ENCODE measurements around the gene ADARB2. TPM values are rescaled to one million over a fixed set of nuclear protein-coding genes. Genes with fewer than 3 reads are reported as not detected.

ADARB2 gene
- total and polyA plus RNA-seq, 2 donors (not counting 1 experiment from before 2014, with no cell fraction given): not detected

DNA sequence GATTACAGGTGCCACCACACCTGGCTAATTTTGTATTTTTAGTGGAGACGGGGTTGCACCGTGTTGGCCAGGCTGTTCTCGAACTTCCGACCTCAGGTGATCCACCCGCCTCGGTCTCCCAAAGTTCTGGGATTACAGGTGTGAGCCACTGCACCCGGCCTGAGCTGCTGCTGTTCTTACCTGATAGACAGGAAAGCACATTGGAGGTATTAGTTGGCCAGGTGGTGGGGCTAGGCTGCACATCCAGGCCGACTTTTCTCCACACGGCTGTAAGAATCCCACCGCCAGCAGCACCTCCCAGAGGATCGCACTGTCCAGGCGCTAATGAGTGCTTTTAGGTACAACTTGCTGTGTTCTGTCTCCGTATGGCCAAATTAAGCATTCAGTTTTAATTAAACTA, 568.6 kb downstream of the ADARB2 start:
- Histone ChIP-seq H3K4me3 (replicated peaks in 1 of 4; ENCODE audit: control extremely low read depth in 1 of 4, insufficient read depth in 1 of 4, low read depth in 3 of 4, low read length in 4 of 4) (no peak overlapping the region), H2AFZ (ENCODE audit: low read length) (no peak overlapping the region), H3K9me3 (ENCODE audit: control insufficient read depth, insufficient read depth, low read depth, low read length) (no peaks in the 10 kb centered on the region), H3K79me2 (ENCODE audit: control insufficient read depth, insufficient read depth, low read length) (no peaks in the 10 kb centered on the region), H3K27me3 (ENCODE audit: control insufficient read depth, insufficient read depth, low read length) (no peaks in the 10 kb centered on the region), H3K4me1 (ENCODE audit: control insufficient read depth, extremely low read depth, insufficient read depth, low read length) (no peaks in the 10 kb centered on the region), H3K9ac (ENCODE audit: insufficient read depth, low read length) (no peak overlapping the region), H3K27ac (ENCODE audit: insufficient read depth, low read length) (no peak overlapping the region), H4K20me1 (ENCODE audit: control insufficient read depth, extremely low read depth, insufficient read depth, low read length) (no peaks in the 10 kb centered on the region), H3K36me3 (ENCODE audit: control insufficient read depth, insufficient read depth, low read length) (no peaks in the 10 kb centered on the region), H3K4me2 (ENCODE audit: extremely low read depth, insufficient read depth, low read length) (no peak overlapping the region)
- TF ChIP-seq EZH2 (IDR thresholded peaks at IDR 0.05; ENCODE audit: low read length, missing control alignments): no peak
- no peak for DNase-seq (ENCODE audit: low read depth in 2 of 2)

DNA sequence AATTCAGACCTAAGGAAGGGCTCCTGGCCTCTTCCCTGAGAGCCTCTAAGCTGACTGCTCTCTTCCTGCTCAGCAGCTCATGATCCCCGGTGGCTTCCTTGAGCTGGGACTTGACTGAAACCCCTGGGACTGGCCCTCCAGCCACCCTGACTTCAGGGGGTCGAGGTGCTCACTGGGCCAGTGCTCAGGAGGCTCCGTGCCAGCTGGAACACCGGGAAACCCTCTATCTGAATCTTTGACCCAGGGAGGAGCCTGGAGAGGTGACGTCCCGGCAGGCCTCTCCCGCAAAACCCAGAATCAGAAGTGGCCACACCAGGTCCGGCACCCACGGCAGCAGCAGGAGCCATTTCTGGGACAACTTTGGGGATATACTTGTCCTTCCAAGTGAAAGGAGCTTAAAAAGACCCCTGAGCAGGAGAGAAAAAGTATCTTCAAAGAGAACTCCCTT, 570.5 kb downstream of the ADARB2 start:
- H3K4me1 ChIP-seq (ENCODE audit: control insufficient read depth, extremely low read depth, insufficient read depth, low read length): no peaks in the 10 kb centered on the region
- H3K4me3 ChIP-seq (replicated peaks in 1 of 4; ENCODE audit: control extremely low read depth in 1 of 4, insufficient read depth in 1 of 4, low read depth in 3 of 4, low read length in 4 of 4): no peak overlapping the region
- DNase-seq (ENCODE audit: low read depth in 2 of 2): no peak
- H2AFZ ChIP-seq (ENCODE audit: low read length): no peak overlapping the region
- TF ChIP-seq, protein P1, sequence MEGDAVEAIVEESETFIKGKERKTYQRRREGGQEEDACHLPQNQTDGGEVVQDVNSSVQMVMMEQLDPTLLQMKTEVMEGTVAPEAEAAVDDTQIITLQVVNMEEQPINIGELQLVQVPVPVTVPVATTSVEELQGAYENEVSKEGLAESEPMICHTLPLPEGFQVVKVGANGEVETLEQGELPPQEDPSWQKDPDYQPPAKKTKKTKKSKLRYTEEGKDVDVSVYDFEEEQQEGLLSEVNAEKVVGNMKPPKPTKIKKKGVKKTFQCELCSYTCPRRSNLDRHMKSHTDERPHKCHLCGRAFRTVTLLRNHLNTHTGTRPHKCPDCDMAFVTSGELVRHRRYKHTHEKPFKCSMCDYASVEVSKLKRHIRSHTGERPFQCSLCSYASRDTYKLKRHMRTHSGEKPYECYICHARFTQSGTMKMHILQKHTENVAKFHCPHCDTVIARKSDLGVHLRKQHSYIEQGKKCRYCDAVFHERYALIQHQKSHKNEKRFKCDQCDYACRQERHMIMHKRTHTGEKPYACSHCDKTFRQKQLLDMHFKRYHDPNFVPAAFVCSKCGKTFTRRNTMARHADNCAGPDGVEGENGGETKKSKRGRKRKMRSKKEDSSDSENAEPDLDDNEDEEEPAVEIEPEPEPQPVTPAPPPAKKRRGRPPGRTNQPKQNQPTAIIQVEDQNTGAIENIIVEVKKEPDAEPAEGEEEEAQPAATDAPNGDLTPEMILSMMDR (conservative IDR thresholded peaks at IDR 0.05 in 1 of 2, IDR thresholded peaks at IDR 0.05 in 1 of 2; ENCODE audit: low read depth in 1 of 2, low read length in 2 of 2): no peak
- no peak for TF ChIP-seq EZH2 (IDR thresholded peaks at IDR 0.05; ENCODE audit: low read length, missing control alignments)
- no peaks in the 10 kb centered on the region for H3K27me3 ChIP-seq (ENCODE audit: control insufficient read depth, insufficient read depth, low read length)
- no peak overlapping the region for H3K4me2 ChIP-seq (ENCODE audit: extremely low read depth, insufficient read depth, low read length)
- no peak overlapping the region for H3K27ac ChIP-seq (ENCODE audit: insufficient read depth, low read length)
- H3K9ac ChIP-seq (ENCODE audit: insufficient read depth, low read length): no peak overlapping the region
- H4K20me1 ChIP-seq (ENCODE audit: control insufficient read depth, extremely low read depth, insufficient read depth, low read length): no peaks in the 10 kb centered on the region
- no peaks in the 10 kb centered on the region for H3K36me3 ChIP-seq (ENCODE audit: control insufficient read depth, insufficient read depth, low read length)
- no peaks in the 10 kb centered on the region for H3K9me3 ChIP-seq (ENCODE audit: control insufficient read depth, insufficient read depth, low read depth, low read length)
- H3K79me2 ChIP-seq (ENCODE audit: control insufficient read depth, insufficient read depth, low read length): no peaks in the 10 kb centered on the region

DNA sequence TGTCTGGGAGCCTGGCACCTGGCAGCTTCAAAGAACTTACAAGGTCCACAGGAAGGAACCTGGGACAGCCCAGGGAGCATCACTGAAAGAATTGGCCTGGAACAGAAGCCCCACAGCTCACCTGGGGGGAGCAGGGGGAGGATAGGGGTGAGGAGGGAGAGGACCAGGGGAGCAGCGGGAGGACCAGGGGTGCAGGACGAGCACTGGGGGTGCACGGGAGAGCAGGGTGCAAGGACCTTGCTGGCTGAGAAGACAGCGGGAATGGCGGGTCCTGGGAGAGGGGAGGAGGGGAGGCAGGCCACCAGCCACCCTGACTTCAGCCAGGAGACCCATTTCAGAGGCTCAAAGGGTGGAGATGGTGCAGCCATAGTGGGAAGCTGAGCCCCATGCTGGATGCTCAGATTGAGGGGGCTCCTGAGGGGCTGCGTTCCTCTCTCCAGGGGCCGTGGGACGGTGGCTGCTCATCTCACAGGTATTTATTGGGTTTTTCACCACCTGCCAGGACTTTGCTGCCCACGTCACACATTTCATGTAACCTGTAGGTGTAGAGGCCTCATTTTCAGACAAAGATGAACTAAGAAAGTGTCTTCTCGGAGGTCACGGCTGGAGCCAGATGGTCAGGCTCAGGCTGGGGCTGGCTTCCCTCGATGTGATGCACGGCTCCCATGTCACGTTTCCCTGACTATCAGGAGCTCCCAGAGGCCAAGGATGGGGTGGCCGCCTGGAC, 571.1 kb downstream of the ADARB2 start:
- TF ChIP-seq, protein P1 (conservative IDR thresholded peaks at IDR 0.05 in 1 of 2, IDR thresholded peaks at IDR 0.05 in 1 of 2; ENCODE audit: low read depth in 1 of 2, low read length in 2 of 2): no peak
- no peak for TF ChIP-seq EZH2 (IDR thresholded peaks at IDR 0.05; ENCODE audit: low read length, missing control alignments)
- Histone ChIP-seq H4K20me1 (ENCODE audit: control insufficient read depth, extremely low read depth, insufficient read depth, low read length) (no peaks in the 10 kb centered on the region), H3K9ac (ENCODE audit: insufficient read depth, low read length) (no peak overlapping the region), H3K4me3 (replicated peaks in 1 of 4; ENCODE audit: control extremely low read depth in 1 of 4, insufficient read depth in 1 of 4, low read depth in 3 of 4, low read length in 4 of 4) (no peak overlapping the region), H2AFZ (ENCODE audit: low read length) (no peak overlapping the region), H3K27me3 (ENCODE audit: control insufficient read depth, insufficient read depth, low read length) (no peaks in the 10 kb centered on the region), H3K79me2 (ENCODE audit: control insufficient read depth, insufficient read depth, low read length) (no peaks in the 10 kb centered on the region), H3K4me2 (ENCODE audit: extremely low read depth, insufficient read depth, low read length) (no peak overlapping the region), H3K9me3 (ENCODE audit: control insufficient read depth, insufficient read depth, low read depth, low read length) (no peaks in the 10 kb centered on the region), H3K36me3 (ENCODE audit: control insufficient read depth, insufficient read depth, low read length) (no peaks in the 10 kb centered on the region), H3K4me1 (ENCODE audit: control insufficient read depth, extremely low read depth, insufficient read depth, low read length) (no peaks in the 10 kb centered on the region), H3K27ac (ENCODE audit: insufficient read depth, low read length) (no peak overlapping the region)
- DNase-seq (ENCODE audit: low read depth in 2 of 2): no peak
